HG02870 (cell line): Measurements from ENCODE around the gene EXOSC2.

Experiments
- ATAC-seq: cut with Tn5 transposase; IDR thresholded peaks from one replicate; pipeline ENCODE4 v1.9.1; 2021; ENCODE audit warnings: mild to moderate bottlenecking, moderate library complexity; ENCODE audit not compliant: unreplicated experiment

The EXOSC2 gene

DNA sequence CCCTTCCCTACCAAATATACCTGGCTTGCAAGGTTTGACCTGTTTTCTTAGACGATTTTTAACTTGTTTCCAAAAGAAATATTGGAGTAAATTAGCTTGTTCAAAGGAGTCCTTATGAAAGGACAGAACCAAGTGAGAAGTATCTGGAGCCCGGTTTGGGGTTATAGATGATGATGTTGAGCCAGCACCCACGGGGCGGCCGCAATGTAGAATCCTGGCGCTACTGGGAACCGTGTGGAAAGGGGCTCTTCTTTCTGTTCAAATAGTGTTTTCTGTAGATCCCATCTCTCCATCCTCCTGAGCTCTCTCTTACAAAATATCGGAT lies 517 bp upstream of the EXOSC2 start:
- ATAC-seq = no peak

DNA sequence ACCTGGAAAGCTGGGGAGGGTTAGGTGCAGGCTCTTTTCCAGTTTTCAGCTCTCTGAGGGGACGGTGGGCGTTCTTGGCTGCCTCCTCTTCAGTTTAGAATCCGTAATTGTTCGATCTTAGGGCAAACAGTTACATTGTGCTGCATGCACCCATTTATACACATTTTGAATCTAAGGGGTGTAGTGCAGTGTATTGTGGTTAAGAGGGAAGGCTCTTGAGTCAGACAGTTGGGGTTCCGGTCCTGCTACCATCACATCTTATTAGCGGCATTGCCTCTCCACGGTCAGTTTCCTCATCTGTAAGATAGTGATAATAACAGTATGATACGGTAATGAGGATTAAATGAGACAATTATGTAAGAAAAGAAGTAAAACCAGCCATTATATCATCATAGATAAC lies 625 bp downstream of the EXOSC2 start:
- no peak for ATAC-seq

DNA sequence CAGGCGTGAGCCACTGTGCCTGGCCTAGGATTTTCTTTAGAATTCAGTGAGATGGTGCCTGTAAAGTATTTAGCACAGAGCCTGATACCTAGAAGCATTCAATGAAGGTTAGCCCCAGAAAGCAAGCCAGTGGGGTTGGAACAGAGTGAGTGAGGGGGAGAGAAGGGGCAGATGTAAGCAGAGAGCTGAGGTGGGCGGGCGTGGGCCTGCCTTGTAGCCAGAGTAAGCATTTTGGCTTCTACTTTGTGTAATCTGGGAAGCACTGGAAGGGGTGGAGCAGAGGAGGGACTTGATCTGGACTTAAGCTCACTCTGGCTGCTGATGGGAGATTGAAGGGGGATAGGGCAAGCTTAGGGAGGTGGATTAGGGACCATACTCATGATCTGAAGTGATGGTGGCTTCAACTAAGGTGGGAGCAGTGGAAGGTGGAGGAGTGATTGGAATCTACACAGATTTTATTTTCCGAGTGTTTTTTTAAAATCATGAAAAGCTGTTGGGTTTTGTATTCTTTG lies 2.6 kb downstream of the EXOSC2 start:
- no peak for ATAC-seq

DNA sequence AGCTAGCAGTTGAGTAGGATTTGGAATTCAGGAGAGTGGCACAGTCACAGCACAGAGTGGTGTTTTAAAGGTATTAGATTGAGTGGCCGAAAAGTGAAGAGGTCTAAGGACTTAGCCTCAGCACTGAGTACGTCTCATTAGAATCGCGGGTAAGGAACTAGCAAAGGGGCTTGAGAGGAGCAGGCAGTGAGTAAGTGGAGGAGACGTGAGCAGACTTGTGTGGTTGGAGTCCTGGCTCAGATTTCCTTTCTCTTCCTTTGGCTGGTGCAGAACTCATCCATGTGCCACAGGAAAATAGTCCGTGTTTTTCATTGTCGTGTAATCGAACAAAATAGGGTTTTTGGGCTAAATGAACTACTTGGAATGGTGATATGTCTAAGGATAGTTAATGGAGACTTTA lies 3.4 kb downstream of the EXOSC2 start:
- no peak for ATAC-seq

DNA sequence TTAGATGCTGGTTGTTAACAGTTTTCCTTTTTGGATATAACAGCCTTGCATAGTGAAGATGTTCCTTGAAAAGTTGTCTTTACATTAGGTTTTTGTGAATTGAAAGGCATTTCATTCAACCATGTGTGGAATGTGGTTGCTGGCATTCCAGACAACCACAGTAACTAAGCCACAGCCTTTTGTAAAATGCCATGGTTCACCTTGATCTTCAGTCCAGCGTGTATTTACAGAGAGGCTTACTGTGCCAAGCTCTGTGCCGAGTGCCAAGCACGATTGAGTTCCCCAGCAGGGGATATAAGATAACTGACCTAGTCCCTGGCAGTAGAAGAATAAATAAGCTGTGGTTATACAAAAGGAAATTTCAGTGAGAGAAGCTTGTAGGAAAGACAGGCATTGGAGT lies 4.9 kb downstream of the EXOSC2 start:
- no peak for ATAC-seq

DNA sequence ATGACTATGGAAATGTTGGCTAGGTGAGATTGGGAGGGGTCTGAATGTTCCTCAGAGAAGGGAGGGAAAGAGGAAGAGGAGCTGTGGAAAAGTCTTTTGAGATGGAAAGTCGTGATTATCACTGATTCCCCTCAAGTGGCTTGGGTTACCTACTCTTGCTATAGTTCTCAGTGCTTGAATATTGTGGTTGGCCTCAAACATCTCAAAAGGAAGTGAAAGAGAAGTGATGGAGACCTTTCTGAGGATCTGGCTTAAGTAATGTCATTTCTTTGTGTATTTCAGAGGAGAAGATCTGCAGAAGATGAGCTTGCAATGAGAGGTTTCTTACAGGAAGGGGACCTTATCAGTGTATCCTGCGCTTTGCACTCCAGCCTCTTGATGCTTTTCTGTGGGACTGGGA lies 5.5 kb downstream of the EXOSC2 start:
- ATAC-seq = no peak

DNA sequence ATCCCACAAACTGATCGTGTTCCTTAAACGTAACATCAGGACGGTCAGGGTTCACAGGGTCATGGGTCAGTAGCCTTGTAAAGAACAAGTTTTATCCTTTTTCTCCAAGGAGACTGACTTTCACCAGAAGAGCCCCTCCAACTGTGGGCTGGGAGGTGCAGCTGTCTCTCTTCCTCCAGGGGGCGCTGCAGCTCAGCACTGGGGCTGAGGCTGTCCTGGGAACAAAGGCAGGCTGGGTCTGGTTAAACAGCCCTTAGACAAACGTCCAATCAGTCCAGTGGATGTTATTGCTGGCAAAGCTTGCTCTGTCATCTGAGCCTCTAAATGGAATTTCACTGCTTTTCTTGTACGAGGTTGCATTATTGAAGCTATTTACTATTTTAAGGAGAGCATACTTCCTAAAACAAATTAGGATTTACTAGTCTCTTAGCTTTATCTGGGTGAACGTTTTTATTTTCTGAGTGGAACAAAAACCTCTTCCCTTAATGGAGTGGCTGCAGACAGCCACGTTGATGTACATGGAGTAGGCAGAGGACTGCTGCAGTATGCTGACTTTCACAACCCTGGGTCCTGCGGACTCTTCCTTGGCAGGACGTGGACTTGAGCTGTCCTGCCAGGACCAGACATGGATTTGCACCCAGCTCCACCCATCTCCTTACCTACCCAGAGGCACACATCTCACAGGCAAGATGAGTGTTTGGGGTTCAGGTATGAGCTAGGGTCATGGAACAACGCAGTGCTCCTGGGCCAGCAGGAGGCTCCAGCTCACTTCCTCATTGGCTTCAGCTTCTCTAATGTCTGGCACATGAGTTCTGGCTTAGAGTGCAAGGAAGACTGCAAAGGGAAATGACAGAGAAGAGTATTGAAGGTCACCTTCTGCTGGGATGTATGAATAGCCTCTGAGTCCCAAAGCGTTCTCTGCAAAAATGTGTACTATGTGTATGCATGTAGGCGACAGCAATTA lies 7.8 kb downstream of the EXOSC2 start:
- no peak for ATAC-seq

DNA sequence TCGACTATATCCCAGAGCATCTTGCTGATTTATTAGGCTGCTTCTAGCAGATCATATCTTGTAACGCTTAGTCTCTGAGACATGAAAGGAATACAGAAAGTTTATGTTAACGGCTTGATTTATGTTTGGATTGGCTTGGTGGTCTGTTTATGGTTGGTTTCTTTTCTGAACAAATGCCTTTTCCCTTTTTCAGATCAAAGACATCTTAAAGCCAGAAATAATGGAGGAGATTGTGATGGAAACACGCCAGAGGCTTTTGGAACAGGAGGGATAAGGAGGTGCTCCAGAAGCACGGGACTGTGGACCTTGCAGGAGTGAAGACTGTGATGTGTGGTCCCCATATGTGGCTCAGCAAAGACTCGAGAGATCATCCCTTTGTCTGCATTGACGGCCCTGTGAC lies 9.9 kb downstream of the EXOSC2 start:
- no peak for ATAC-seq

DNA sequence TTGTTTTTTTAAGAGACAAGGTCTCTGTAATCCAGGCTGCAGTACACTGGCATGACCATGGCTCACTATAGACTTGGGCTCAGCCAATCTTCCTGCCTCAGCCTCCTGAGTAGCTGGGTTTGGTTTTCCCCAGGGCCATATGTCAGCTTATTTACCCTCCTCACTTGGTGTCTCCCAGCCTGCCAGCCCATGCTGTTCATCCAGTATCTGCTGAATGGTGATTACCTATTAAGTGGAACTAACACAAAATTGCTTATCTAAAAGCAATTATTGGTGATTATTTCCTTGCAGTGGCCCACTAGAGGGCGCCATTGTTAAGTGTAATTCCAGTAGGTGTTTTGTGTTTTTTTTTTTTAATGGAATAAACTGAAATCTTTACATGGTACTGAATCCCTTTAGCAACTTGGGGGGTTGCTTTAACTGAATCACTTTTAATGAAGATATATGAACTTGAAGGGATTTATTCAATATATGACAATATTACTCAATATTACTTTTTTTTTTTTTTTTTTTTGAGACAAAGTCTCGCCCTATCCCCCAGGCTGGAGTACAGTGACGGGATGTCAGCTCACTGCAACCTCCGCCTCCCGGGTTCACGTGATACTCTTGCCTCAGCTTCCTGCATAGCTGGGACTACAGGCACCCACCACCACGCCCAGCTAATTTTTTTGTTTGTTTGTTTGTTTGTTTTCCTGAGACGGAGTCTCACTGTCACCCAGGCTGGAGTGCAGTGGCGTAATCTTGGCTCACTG lies 13.8 kb downstream of the EXOSC2 start:
- no peak for ATAC-seq

DNA sequence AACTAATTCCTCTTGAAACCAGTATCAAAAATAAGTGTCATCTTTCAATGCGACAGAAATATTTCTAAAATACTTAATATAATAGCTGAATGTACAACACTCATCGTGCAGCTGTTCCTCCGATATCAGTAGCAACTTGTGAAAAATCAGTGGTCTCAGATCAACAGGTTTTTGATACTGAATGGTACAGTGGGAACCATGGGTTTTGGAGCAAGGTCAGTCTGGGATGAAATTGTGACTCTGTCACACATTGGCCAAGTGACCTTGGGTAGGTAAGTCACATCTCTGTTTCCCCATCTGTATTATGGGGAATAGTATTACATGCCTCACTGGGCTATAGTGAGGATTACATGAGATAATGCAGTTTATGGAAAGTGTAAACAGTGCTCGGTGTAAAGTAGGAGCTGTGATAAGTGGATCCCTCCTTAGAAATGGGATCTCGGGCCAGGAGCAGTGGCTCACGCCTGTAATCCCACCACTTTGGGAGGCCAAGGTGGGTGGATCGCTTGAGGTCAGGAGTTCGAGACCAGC lies 17.3 kb downstream of the EXOSC2 start:
- ATAC-seq = no peak

DNA sequence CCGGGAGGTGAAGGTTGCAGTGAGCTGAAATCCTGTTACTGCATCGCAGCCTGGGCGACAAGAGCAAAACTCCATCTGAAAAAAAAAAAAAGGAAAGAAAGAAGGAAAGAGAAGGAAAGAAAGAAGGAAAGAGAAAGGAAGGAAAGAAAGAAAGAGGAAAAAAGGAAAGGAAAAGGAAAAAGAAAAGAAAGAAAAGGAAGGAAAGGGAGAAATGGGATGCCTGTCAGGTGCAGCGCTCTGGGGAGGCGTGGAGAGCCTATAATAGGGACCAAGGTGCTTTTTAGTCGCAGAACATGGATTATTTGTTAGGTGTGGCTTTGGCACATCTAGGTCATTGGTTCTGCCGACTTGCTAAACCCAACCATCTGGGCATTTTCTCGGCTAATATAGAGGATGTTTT lies 17.9 kb downstream of the EXOSC2 start:
- no peak for ATAC-seq

DNA sequence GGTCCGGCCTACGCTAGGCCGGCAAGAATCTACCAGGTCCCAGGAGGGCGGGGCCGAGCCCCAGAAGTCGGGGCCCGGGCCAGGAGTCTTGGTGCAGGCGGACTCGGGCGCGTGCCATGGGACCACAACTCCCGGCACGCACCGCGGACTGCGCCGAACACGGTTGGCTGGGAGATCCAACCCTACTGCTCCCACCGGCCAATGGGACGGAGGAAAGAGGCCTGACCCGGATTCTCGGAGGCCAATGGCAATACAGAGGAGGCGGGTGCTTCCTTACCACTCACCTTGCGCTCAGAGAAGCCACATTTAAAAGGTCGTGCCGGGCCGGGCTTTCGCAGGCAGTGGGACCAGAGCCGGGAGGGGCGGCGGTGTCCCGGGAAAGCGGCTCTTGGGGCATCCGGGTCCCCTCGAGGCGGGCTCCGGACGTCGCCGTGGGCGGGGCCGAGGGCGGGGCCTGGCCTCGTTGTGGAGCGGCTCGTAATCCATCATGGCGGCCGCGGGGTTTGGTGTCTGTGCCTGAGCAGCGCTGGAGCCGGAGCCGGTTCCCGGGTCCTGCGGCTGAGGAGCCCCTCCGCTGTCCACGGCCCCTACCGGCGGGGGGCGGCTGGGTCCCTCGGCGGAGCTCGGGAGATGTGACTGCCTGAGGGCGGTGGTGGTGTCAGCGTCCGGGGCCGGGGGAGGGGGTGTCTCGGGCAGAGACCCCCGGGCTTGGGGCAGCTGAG lies 19.1 kb downstream of the EXOSC2 start:
- peak; percentile 94 for ATAC-seq

DNA sequence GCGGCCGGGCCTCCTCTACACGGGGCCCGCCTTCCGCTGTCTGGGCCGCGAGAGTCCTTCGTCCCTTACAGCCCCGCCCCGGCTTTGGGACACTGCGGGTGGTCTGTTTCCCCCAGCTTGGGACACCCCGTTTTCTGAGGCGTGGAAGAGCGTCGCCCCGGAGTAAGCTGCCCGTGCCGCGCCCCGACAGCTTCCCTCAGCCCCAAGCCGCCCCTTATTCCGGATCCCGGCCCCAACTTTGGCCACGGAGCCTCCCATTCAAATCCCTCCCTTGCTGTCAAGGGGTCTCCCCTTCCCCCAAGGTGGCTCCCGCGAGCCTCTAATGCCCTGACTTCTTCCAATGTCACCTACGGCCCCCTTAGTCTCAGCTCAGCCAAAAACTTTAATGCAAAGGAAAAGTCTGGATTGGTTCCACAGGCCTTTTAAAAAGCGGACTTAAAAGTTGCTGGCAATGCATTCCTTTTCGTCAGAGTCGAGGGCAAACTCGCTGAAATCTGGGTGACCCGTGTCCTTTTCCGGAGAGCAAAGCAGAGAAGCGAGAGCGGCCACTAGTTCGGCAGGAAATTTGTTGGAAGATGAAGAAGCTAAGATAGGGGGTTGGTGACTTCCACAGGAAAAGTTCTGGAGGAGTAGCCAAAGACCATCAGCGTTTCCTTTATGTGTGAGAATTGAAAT lies 19.8 kb downstream of the EXOSC2 start:
- ATAC-seq = no peak

DNA sequence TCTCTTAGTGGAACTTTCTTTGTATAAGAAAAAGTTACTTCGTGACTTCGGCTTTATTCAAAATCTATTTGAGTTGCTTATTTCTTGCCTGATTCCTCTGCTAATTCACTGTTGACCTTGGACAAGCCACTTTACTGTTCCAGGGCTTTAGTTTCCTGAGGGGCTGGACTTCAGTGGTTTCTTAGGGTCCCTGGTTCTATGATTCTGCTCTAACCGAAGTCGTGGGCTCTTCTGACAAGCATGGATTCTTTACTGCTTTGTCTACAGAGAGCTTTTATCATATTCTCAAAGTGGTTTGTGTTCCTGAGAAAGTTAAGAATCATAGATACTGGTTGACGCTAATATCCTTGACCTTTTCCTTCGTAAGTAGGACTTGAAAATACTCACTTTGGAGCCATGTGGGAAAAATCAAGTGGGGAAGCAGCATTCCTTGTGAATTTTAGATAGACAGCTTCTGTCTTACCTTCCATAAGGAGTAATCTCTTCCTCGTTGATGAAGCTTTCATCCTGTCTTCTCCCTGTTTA lies 21.1 kb downstream of the EXOSC2 start:
- no peak for ATAC-seq

DNA sequence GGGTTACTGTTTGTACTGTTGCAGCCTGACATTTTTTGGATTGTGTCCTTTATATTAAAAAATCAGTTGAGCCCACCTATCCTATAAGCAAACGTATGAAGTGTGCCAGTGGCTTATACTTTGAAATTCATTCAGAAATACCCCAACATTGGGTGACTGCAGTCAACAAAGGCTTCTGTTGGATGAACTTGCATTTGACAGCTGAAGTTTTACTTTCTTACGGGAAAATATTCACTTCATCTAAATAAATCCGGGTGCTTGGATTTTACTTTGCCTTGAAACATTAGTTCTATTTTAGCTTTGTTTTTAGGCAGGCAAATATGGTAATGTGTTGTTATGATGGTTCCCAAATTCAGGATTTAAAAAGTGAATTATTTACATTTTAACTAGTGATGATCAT lies 21.7 kb downstream of the EXOSC2 start:
- ATAC-seq = no peak

DNA sequence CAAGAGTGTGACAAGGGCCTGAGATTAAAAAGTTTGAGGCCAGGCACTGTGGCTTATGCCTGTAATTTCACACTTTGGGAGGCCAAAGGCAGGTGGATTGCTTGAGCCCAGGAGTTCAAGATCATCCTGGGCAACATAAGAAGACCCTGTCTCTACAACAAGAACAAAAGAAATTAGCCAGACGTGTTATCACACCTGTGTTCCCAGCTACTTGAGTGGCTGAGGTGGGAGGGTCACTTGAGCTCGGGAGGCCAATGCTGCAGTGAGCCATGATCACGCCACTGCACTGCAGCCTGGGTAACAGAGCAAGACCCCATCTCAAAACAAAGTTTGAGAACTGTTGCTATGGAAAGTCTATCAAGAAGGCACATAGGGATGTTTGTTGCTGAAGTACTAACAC lies 25.0 kb downstream of the EXOSC2 start:
- no peak for ATAC-seq

DNA sequence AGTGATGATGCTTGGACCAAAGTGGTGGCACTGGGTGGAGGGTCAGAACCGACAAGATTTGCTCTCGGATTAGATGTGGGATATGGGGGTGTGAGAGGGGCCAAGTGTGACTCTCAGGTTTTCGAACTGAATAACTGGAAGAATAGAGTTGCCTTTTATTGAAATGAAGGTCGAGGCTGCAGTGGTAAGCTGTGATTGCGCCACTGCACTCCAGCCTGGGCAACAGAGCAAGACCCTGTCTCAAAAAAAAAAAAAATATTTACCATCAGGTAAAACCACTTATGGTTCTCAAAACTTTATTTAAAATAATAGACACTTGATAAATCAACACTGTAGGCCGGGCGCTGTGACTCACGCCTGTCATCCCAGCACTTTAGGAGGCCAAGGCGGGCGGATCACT lies 27.2 kb downstream of the EXOSC2 start:
- no peak for ATAC-seq

DNA sequence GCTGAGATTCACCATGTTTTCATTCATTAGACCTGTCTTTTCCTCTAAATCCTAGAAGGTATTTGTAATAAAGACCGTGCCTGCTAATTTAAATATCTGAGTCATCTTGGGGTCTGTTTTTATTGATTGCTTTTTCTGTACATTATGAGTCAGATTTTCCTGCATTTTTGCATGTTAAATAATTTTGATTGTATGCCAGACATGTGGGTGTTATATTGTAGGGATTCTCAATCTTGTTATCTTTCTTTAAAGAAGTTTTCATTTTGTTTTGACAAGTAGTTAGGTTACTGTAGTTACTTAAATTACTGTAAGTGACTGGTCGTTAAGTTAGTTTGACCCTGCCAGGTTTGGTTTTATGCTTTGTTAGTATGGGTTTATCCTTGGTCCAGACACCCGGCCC lies 35.1 kb downstream of the EXOSC2 start:
- ATAC-seq = no peak

DNA sequence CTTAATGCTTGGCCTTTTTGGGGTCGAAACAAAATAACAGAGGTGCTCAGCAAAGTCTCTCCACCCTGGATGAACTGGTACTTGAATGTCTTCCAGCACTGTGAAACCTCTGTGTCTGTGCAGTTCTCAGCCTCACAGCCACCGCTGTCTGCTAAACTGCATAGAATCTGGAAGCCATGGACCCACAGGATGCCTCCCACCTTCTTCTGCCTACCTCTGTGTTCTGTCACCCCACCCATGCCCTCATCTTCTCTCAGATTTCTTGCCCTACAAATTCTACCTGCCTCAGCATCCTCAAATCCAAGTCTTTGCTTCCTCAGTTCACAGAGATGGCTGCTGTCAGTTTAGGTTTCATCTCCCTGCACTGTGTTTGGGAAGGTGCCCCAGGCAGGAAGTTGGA lies 35.6 kb downstream of the EXOSC2 start:
- ATAC-seq = no peak

DNA sequence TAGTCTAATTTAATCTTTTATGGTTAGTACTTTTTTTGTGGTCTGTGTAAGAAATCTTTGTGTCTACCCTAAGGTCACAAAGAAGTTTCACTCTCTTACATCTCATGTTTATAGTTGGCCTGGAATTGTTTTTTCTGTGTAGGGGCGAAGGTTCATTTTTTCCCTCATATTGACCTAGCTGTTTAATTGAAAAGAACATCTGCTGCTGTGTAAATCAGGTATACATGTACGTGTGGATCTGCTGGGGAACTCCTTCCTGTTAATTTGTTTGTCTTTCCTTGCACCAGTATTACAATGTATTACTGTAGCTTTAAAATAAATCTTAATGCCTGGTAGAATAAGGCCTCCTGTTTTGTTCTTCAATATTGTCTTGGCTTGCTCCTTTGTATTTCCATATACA lies 37.8 kb downstream of the EXOSC2 start:
- ATAC-seq = no peak
